HepG2 (cell line): ENCODE measurements around the gene CD40. TPM values are rescaled to one million over a fixed set of nuclear protein-coding genes. Genes with fewer than 3 reads are reported as not detected.

Experiments
- ARHGAP35 ChIP-seq: sonication (generic); formaldehyde crosslinking; IDR thresholded peaks from 2 replicates; pipeline ENCODE4 v1.9.0; 2022; ENCODE audit warnings: mild to moderate bottlenecking, inconsistent platforms, moderate library complexity, missing genetic modification reagents, borderline replicate concordance
- ATF4 ChIP-seq, 2 experiments: fragments of 450-650 bp in 1 of 2; sonication (generic) in 1 of 2; formaldehyde crosslinking; IDR thresholded peaks; 2 replicates each; pipeline versions ENCODE4 v1.5.0 to v1.8.0; 2020 to 2022; ENCODE audit warnings: mild to moderate bottlenecking in 1 of 2, missing genetic modification reagents in 1 of 2
- CENPT ChIP-seq: sonication (generic); formaldehyde crosslinking; IDR thresholded peaks from 2 replicates; pipeline ENCODE4 v1.8.0; 2022; ENCODE audit warnings: low read depth, mild to moderate bottlenecking, moderate library complexity, missing genetic modification reagents
- CHD2 ChIP-seq: IDR thresholded peaks from 2 replicates; pipeline ENCODE4 v1.6.1; 2011; ENCODE audit warnings: low read depth, low read length, improper control_type of control experiment
- GFI1 ChIP-seq: sonication (generic); formaldehyde crosslinking; IDR thresholded peaks from 2 replicates; pipeline ENCODE4 v1.5.0; 2020; ENCODE audit warnings: missing genetic modification reagents, mild to moderate bottlenecking, borderline replicate concordance
- GPN1 ChIP-seq: sonication (generic); formaldehyde crosslinking; IDR thresholded peaks from 2 replicates; pipeline ENCODE4 v1.5.1; 2020; ENCODE audit warnings: missing genetic modification reagents, borderline replicate concordance
- NFIC ChIP-seq: IDR thresholded peaks from 2 replicates; pipeline ENCODE4 v1.6.1; 2012; ENCODE audit warnings: mild to moderate bottlenecking, low read length, inconsistent platforms
- POLR2G ChIP-seq: fragments of 200-400 bp; formaldehyde crosslinking; IDR thresholded peaks from 2 replicates; pipeline ENCODE4 v1.6.1; 2018; ENCODE audit warnings: mild to moderate bottlenecking, low read depth, low read length, moderate library complexity
- RBM22 ChIP-seq: fragments of 200-400 bp; formaldehyde crosslinking; optimal IDR thresholded peaks from 2 replicates; pipeline ENCODE3; 2017; ENCODE audit warnings: mild to moderate bottlenecking, low read length, moderate library complexity
- ZBTB33 ChIP-seq: sonication (generic); formaldehyde crosslinking; IDR thresholded peaks from 2 replicates; pipeline ENCODE4 v1.4.0; 2020; ENCODE audit warnings: missing genetic modification reagents
- ZNF253 ChIP-seq: sonication (generic); formaldehyde crosslinking; IDR thresholded peaks from 2 replicates; pipeline ENCODE4 v1.8.0; 2022; ENCODE audit warnings: mild to moderate bottlenecking, missing genetic modification reagents, borderline replicate concordance
- ZNF337 ChIP-seq: sonication (generic); formaldehyde crosslinking; IDR thresholded peaks from 2 replicates; pipeline ENCODE4 v1.5.1; 2020; ENCODE audit warnings: missing genetic modification reagents, low read depth, mild to moderate bottlenecking, borderline replicate concordance
- ZNF33B ChIP-seq: sonication (generic); formaldehyde crosslinking; IDR thresholded peaks from 2 replicates; pipeline ENCODE4 v1.5.1; 2020; ENCODE audit warnings: mild to moderate bottlenecking, missing genetic modification reagents
- ZNF510 ChIP-seq: sonication (generic); formaldehyde crosslinking; IDR thresholded peaks from 2 replicates; pipeline ENCODE4 v1.4.0; 2020; ENCODE audit warnings: low read depth, mild to moderate bottlenecking, missing genetic modification reagents
- ZNF646 ChIP-seq: sonication (generic); formaldehyde crosslinking; IDR thresholded peaks from 2 replicates; pipeline ENCODE4 v1.9.0; 2021; ENCODE audit warnings: mild to moderate bottlenecking, missing genetic modification reagents
- ZNF850 ChIP-seq: sonication (generic); formaldehyde crosslinking; conservative IDR thresholded peaks from 2 replicates; pipeline ENCODE4 v1.9.0; 2021; ENCODE audit warnings: mild to moderate bottlenecking, missing genetic modification reagents
- polyA plus RNA-seq, 8 experiments: library from polyadenylated mRNA; depleted of rRNA in 3 of 8; stranded (reverse) in 7 of 8; unstranded in 1 of 8; fragments of >200 nt; fragmentation: Illumina TruSeq in 4 of 8; extraction: Trizol in 4 of 8; gene quantifications; 2 replicates each; pipeline versions ENCODE4 v1.2.1 to v1.2.3, GENCODE V29; 2011 to 2016; ENCODE audit warnings: low read depth in 4 of 8, missing spikeins in 1 of 8, mixed read lengths in 1 of 8; ENCODE audit not compliant: insufficient read depth in 1 of 8
- total RNA-seq, 5 experiments: library from RNA; depleted of rRNA; stranded (reverse); fragments of >200 nt; fragmentation: Illumina TruSeq; extraction: Trizol; gene quantifications; 2 replicates each; pipeline ENCODE4 v1.2.3, GENCODE V29; 2016; ENCODE audit warnings: low read depth in 1 of 5

Gene CD40
- total and polyA plus RNA-seq, 2 of the 13 experiments (the other 11 are each of a cell fraction or from before 2014, with no cell fraction given) = 4.6 to 13.4 TPM

DNA sequence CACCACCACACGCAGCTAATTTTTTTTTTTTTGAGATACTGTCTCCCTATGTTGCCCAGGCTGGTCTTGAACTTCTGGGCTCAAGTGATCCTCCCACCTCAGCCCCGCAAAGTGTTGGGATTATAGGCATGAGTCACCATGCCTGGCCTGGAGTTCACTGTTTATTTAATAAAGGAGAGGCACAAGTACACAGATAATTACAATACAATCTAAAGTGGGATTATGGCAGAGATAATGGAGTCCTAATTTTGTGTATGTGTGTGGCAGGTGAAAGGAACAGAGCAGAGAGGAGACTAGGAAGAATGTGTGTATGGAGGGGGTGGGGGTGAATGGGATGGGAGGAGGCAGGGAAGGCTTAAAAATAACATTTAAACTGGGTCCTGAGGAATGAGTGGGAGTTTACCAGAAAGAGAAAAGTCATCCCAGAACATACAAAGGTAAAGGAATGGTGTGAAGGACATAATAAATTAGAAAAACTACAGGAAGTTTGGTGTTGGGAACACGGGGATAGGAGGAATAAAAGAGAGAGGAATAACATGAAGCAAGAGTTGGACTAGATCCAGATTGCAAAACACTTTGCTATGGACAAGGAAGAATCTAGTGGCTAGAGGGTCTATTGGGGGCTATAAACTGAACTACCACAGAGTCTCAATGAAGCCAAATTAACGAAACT is 32.8 kb upstream of the CD40 start (continued):
- TF ChIP-seq GFI1 = no peak
- no peak for TF ChIP-seq GPN1
- no peak for TF ChIP-seq ZNF337 (CRISPR knock-in tag)
- no peak for TF ChIP-seq CENPT (CRISPR knock-in tag)
- peak; percentile 23 for TF ChIP-seq RBM22
- TF ChIP-seq ZNF646 (CRISPR knock-in tag) = no peak
- no peak for TF ChIP-seq ZNF253
- no peak for TF ChIP-seq ZNF850 (CRISPR knock-in tag)
- no peak for TF ChIP-seq ARHGAP35 (CRISPR knock-in tag)
- TF ChIP-seq ATF4 (CRISPR knock-in tag; IDR thresholded peaks at IDR 0.05) = no peak; a peak in 1 of 4 replicates
- TF ChIP-seq POLR2G = no peak
- TF ChIP-seq ZBTB33 (CRISPR knock-in tag) = no peak
- no peak for TF ChIP-seq CHD2
- no peak for TF ChIP-seq ZNF33B (CRISPR knock-in tag)
- TF ChIP-seq NFIC = no peak
- TF ChIP-seq ZNF510 (CRISPR knock-in tag) = no peak
